ENCODE data around the gene SYT7. TPM values are rescaled to one million over a fixed set of nuclear protein-coding genes. Genes with fewer than 3 reads are reported as not detected.

Gene SYT7
- total RNA-seq, 2 donors from 2014 or later, result 2.6 TPM; not detected in 1

- DNase-seq (ENCODE audit: low spot score), result no peak
- H3K4me3 ChIP-seq, result peak overlapping the region; percentile 20
- peaks cover 5 to 25% of the 10 kb centered on the region in 2 donors for H3K4me1 ChIP-seq (ENCODE audit: control insufficient read depth in 1 of 2, low read depth in 2 of 2)
These were observed 92.1 kb downstream of the SYT7 start for GRCh38 chr11:61488651-61489291.

DNA sequence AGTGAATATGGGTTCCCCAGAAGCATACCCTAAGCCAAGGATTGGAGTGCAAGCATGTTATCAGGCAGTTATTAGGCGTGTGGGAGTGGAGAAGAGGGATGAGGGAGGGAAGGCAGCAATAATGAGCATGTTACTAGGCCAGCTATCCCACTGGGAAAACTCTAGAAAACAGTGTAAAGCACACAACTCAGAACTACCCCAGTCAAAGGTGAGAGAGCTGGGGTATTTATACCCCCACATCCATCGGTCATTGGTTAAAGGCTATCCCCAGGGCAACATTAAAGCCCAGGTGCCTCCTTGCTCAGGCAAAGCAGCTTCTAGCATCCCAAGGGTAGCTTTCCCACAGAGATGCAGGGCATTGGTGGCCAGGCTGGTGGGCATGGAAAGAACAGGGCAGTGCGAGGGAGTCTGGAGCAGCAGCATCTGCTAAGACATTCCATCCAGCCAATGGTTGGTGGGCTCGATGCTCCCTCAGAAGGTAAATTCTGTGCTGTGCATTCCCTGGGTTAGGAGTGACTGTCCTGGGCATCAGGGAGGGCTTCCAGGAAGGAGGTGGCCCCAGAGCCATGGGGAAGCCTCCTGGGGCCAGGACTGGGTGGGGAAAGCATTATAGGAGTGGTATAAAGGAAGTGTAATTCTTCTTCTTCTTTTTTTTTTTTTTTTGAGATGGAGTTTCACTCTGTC is 93.4 kb downstream of the SYT7 start:
- Histone ChIP-seq H3K36me3 (no peaks in the 10 kb centered on the region), H3K27ac (no peak overlapping the region), H3K4me1 (ENCODE audit: control insufficient read depth in 1 of 2, low read depth in 2 of 2) (peaks cover 5 to 25% of the 10 kb centered on the region in 2 donors), H3K4me3 (no peak overlapping the region), H3K27me3 (replicated peaks; ENCODE audit: insufficient read depth) (no peaks in the 10 kb centered on the region), H3K9me3 (no peaks in the 10 kb centered on the region)
- ATAC-seq (ENCODE audit: insufficient number of reproducible peaks, low FRiP score, low read depth), result no peak
- TF ChIP-seq, protein P1, sequence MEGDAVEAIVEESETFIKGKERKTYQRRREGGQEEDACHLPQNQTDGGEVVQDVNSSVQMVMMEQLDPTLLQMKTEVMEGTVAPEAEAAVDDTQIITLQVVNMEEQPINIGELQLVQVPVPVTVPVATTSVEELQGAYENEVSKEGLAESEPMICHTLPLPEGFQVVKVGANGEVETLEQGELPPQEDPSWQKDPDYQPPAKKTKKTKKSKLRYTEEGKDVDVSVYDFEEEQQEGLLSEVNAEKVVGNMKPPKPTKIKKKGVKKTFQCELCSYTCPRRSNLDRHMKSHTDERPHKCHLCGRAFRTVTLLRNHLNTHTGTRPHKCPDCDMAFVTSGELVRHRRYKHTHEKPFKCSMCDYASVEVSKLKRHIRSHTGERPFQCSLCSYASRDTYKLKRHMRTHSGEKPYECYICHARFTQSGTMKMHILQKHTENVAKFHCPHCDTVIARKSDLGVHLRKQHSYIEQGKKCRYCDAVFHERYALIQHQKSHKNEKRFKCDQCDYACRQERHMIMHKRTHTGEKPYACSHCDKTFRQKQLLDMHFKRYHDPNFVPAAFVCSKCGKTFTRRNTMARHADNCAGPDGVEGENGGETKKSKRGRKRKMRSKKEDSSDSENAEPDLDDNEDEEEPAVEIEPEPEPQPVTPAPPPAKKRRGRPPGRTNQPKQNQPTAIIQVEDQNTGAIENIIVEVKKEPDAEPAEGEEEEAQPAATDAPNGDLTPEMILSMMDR (IDR thresholded peaks at IDR 0.05), result no peak
- DNase-seq (ENCODE audit: low spot score), result no peak

More at GRCh38 chr11:61488651-61489291, 92.1 kb downstream of the SYT7 start:
- no peak overlapping the region for H3K27ac ChIP-seq
- ATAC-seq (ENCODE audit: insufficient number of reproducible peaks, low FRiP score, low read depth), result no peak
- H3K36me3 ChIP-seq, result no peaks in the 10 kb centered on the region
- TF ChIP-seq, protein P1 (IDR thresholded peaks at IDR 0.05), result no peak
- no peaks in the 10 kb centered on the region for H3K27me3 ChIP-seq (replicated peaks; ENCODE audit: insufficient read depth)
- no peaks in the 10 kb centered on the region for H3K9me3 ChIP-seq

DNA sequence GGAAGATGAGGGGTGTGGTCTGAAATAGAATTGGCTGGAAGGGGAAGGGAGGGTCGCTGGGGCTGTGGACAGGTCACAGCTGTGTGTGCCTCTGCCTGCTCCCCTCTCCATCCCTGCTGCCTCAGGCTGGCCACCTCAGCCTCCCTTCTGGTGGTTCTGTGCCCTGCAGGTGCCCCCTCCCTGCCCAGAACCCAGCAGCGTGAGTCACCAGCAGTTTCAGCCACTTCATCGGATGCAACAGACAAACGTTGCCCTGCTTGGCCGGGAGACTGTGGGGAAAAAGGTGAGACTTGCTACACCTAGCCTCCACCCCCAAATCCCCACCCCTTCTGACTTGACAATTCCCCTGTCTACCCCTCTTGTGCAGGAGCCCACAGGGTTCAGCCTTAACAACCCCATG is 94.1 kb downstream of the SYT7 start:
- H3K36me3 ChIP-seq, result no peaks in the 10 kb centered on the region
- H3K4me3 ChIP-seq, result no peak overlapping the region
- peaks cover 5 to 25% of the 10 kb centered on the region in 2 donors for H3K4me1 ChIP-seq (ENCODE audit: control insufficient read depth in 1 of 2, low read depth in 2 of 2)
- no peaks in the 10 kb centered on the region for H3K27me3 ChIP-seq (replicated peaks; ENCODE audit: insufficient read depth)
- DNase-seq (ENCODE audit: low spot score) (no peak), ATAC-seq (ENCODE audit: insufficient number of reproducible peaks, low FRiP score, low read depth) (no peak)
- no peak overlapping the region for H3K27ac ChIP-seq
- TF ChIP-seq, protein P1 (IDR thresholded peaks at IDR 0.05), result no peak
- no peaks in the 10 kb centered on the region for H3K9me3 ChIP-seq

GRCh38 chr11:61486011-61486620 is 94.8 kb downstream of the SYT7 start:
- ATAC-seq (ENCODE audit: insufficient number of reproducible peaks, low FRiP score, low read depth) (no peak), DNase-seq (ENCODE audit: low spot score) (no peak)
- peaks cover 5 to 25% of the 10 kb centered on the region in 2 donors for H3K4me1 ChIP-seq (ENCODE audit: control insufficient read depth in 1 of 2, low read depth in 2 of 2)
- H3K9me3 ChIP-seq, result no peaks in the 10 kb centered on the region
- TF ChIP-seq, protein P1 (IDR thresholded peaks at IDR 0.05), result no peak
- no peaks in the 10 kb centered on the region for H3K27me3 ChIP-seq (replicated peaks; ENCODE audit: insufficient read depth)
- no peak overlapping the region for H3K27ac ChIP-seq
- no peak overlapping the region for H3K4me3 ChIP-seq
- H3K36me3 ChIP-seq, result no peaks in the 10 kb centered on the region

- no peaks in the 10 kb centered on the region for H3K27me3 ChIP-seq (replicated peaks; ENCODE audit: insufficient read depth)
- TF ChIP-seq, protein P1 (IDR thresholded peaks at IDR 0.05), result no peak
- no peak for ATAC-seq (ENCODE audit: insufficient number of reproducible peaks, low FRiP score, low read depth)
These were observed 95.8 kb downstream of the SYT7 start for GRCh38 chr11:61485080-61485479.

More at GRCh38 chr11:61485080-61485479, 95.8 kb downstream of the SYT7 start:
- no peak overlapping the region for H3K27ac ChIP-seq
- H3K9me3 ChIP-seq, result no peaks in the 10 kb centered on the region
- H3K4me1 ChIP-seq (ENCODE audit: control insufficient read depth in 1 of 2, low read depth in 2 of 2), result peaks cover 5 to 18% of the 10 kb centered on the region in 2 donors
- DNase-seq (ENCODE audit: low spot score), result no peak
- no peak overlapping the region for H3K4me3 ChIP-seq
- no peaks in the 10 kb centered on the region for H3K36me3 ChIP-seq
